RKO (cell line): ENCODE results near the gene DBI.
"Not testable (repeated sequence)": the region's sequence is repeated elsewhere in the genome, so short reads cannot be mapped to it uniquely, and the experiment has no call there.

Experiments
- DNase-seq: peaks from one replicate; pipeline ENCODE4 v3.0.0-alpha.2; 2016; ENCODE audit warnings: low spot score

Gene DBI

DNA sequence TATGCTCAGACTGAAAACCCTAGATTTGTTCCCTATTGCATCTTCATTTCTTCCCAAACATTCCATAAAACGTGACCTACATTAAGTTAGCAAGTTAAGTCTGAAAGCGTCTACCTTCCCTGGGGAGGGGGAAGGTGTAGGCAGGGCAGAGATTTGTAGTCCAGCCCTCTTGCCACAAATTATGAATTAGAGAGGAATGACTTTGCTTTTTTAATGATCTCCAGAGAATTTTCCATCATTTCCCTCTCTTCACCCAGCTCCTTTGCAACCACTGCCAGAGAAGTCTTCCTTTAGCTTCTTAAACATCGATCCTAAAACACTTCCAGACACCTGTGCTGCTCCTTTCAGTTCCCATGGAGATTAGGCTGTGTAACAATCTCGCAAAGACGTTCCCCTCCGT is 1.3 kb upstream of the DBI start:
- DNase-seq: no peak

GRCh38 chr2:119366161-119366648 is 572 bp upstream of the DBI start:
- peak; percentile 20 for DNase-seq

GRCh38 chr2:119367472-119368099 is 809 bp downstream of the DBI start:
- peak; percentile 42 for DNase-seq

DNA sequence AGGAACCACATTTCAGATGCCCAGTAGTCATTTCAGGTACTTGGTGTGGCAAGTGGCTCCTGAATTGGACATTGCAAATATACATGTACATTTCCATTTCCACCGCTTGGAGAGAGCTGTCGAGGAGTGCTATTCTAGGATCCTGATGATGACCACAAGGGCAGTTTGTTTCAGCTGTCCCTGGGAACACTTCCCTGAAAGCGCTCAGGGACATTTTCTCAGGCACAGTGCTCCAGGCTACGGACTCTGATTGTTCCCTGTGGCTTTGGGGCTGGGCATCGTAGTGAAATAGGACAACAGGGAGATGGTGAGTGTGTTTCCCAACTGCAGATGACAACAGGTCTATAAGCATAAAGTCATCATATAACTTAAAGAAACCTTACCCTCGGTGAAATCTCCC is 3.1 kb downstream of the DBI start:
- DNase-seq: no peak

GRCh38 chr2:119371111-119371510 is 4.3 kb downstream of the DBI start:
- no peak for DNase-seq

GRCh38 chr2:119372778-119373568 is 6.2 kb downstream of the DBI start:
- DNase-seq: no peak

DNA sequence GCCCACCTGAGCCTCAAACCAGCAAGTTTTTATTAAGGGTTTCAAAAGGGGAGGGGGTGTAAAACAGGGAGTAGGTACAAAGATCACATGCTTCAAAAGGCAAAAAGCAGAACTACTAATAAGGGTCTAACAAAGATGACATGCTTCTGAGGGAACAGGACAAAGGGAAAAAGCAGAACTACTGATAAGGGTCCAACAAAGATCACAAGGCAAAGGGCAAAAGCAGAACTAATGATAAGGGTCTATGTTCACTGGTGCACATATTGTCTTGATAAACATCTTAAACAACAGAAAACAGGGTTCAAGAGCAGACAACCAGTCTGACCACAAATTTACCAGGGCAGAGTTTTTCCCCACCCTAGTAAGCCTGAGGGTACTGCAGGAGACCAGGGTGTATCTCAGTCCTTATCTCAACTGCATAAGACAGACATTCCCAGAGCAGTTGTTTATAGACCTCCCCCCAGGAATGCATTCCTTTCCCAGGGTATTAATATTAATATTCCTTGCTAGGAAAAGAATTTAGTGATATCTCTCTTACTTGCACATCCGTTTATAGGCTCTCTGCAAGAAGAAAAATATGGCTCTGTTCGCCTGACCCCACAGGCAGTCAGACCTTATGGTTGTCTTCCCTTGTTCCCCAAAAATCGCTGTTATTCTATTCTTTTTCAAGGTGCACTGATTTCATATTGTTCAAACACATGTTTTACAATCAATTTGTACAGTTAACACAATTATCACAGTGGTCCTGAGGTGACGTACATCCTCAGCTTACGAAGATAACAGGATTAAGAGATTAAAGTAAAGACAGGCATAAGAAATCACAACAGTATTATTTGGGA is 7.3 kb downstream of the DBI start:
- not testable (repeated sequence) for DNase-seq

GRCh38 chr2:119376406-119376805 is 9.6 kb downstream of the DBI start:
- not testable (repeated sequence) for DNase-seq

DNA sequence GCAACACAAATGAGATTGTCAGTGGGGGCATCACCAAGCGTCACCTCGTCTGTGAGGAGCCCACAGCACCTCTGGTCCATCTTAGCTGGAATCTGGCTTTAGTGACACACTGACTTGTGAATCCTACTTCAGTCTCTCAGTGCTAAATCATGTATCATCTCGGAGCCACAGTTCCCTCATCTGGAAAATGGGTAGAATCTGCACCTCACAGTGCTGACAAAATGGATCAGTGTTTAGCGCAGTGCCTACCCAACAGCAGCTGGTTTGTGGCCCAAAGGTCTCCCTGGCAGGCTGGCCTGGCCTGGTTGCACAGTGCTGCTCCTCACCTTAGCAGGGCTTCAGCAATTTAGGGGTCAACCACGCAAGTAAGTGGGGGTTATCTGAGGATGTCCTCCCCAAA is 10.0 kb downstream of the DBI start:
- no peak for DNase-seq

DNA sequence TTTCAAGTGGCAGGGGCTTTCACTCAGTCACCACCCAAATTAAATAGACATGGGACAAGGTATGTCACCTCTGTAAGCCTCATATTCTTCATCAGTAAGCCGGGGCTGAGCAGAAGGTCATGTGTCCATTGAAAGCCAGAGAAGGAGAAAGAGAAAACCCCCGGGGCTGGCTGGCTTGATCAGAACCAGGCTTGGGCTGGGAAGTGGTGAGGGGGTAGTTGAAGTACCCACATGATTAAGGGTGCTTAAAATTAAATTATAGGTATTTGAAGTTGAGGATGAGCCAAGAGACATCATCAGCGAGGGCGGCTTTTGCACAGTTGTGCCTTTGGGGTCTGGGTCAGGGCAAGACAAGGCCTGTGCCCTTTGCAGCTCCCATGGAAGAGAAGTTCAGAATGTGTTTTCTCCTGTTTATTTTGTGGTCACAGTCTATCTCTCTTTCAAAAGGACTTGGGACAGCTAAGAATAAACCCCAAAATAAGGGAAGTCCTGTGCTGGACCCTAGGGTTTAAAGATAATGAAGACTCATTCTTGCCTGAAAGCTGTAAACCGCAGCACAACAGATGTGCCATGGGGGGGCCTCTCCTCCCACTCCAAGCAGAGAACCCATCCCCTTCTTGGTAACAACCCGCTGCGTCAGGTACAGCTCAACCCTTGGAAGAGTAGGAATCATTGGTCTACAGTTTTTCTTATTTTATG is 10.7 kb downstream of the DBI start:
- no peak for DNase-seq

DNA sequence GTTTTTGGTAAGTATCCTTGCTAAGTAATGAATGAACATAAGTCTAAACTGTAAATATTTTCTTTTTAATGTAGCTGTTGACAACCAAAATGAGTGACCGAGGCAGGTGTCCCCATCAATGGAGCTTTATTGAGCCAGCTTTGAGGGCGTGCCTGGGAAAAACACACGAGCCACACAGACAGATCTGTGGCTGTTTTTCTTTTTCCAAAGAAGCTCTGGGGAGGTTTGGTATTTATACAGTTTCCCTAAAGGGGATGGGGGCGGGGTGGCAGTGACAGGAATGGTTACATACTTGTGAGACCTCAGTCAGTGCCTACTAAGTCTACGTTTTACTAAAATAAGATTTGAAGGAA is 11.2 kb downstream of the DBI start:
- no peak for DNase-seq

DNA sequence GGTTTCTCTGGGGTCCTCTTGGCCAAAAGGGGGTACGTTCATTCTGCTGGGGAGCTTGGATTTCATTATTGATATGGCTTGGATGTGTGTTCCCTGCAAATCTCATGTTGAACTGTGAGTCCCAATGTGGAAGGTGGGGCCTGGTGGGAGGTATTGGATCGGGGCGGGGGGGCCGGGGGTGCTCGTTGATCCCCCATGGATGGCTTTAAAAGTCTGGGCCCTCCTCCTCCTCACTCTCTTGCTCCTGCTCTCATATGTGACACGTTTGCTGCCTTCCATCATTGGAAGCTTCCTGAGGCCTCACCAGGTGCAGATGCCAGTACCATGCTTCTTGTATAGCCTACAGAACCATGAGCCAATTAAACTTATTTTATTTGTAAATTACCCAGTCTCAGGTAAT is 11.8 kb downstream of the DBI start:
- no peak for DNase-seq

GRCh38 chr2:119383410-119384140 is 16.8 kb downstream of the DBI start:
- DNase-seq: no peak

GRCh38 chr2:119384971-119385370 is 18.2 kb downstream of the DBI start:
- no peak for DNase-seq

DNA sequence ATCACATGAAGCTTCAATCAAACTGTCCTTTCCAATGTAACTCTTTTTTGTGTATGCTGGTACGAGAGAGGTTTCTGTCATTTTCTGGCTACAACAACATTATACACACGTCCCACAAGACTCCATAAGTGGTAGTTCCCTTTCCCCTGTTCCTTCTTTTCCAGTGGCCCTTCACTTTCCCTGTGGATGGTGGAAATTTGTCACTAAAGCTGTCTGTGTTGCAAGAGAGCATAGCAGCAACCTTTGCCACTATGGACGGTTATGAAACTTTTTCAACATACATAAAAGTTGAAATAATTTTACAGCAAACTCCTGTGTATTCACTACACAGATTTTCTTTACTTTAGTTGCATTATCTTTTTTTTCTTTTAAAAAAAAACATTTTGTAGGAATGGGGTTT is 18.7 kb downstream of the DBI start:
- DNase-seq: no peak

DNA sequence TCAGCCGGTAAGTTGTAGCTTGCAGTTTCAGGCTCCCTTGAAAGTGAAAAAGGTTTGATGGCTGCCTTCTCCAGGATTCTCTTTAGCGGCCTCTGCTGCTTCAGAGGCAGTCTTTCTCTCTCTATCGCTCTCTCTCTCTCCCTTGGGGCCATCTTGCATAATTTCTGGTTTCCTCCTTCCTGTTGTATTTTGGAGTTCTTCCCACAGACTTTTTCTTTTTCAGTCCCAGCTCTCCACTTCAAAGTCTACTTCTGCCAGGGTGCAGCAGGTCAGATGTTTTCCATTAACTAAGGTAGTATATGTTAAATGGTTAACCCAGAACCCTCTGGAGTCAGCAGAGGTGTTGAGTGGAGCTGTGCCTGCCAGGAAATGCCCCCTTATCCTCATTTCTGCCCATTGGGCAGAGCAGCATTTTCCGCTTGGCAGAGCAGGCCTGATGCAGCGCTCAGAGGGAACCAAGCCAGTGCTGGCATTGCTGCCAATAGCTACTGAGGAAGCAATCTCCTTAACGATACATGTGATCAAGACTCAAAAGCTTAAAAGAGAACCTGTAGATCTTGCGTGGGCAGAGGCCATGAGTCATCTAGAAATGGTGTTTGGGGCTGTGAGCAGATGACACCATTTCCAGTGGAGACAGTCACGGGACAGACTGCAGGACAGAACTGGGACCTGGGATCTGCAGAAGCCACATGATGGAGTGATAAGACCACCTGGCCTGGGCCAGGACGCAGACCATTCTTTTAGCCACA is 20.8 kb downstream of the DBI start:
- DNase-seq: peak; percentile 40

GRCh38 chr2:119389615-119390306 is 23.0 kb downstream of the DBI start:
- DNase-seq: peak; percentile 23

DNA sequence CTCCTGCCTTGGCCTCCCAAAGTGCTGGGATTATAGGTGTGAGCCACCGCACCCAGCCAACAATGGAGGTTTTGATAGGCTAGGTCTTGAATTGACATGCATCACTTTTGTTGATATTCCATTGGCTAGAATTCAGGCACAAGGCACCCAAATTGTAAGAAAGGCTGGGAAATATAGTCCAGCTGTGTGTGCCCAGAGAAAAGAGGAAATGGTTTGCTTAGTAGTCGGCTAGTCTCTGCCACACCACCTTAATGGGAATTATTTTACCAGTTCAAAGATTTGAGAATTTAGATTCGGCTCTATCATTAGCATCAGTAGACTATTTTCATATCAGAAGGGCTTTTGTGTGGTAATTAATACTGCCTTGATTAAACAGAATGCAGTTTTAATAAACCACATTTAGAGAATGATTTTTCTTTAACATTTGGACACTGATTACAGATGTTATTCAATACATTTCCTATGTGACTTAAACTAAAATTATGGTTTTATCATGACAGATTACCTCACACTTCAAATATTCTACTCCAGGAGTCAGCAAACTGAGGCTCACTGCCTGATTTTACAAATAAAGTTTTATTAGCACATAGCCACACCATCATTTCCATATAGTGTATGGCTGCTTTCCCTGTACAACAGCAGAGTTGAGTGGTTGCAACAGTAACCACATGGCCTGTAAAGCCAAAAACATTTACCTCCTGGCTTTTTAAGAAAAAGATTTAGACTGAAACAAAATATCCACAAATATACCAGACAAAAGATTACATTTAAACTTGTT is 27.4 kb downstream of the DBI start:
- no peak for DNase-seq

DNA sequence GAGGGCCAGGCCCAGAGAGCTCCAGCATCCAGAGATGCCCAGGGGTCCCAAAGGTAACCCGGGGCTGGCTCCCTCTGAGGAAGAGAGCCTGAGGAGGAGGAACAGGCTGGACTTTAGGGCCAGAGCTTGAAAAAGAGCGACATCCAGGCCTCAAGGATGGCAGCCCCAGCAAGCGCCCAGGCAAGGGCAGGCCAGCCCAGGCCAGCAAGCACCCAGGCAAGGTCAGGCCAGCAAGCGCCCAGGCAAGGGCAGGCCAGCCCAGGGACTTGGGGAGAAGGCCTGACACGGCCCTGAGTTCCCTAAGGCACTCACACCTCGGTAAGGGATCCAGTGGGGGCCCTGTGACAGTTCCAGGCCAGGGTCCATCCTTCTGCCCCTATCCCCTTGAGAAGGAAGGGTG is 30.4 kb downstream of the DBI start:
- DNase-seq: no peak
